Putamen (tissue), 1 donor: ENCODE results near the gene LRRIQ4.
A peak's percentile ranks its signal among the peaks of the same experiment; 100 is the strongest.

Experiments used
- DNase-seq: peaks from one replicate; pipeline ENCODE4 v3.0.0-alpha.2; 2016; ENCODE audit warnings: low spot score

Gene LRRIQ4

GRCh38 chr3:169812332-169813235, at the start of gene LRRIQ4, which contains the start of gene LRRC34:
TSS of gene LRRIQ4 (plus strand) at chr3:169812870. CDS start at chr3:169821922, 9,052 bp downstream.
TSS of gene LRRC34 (minus strand) at chr3:169812904. CDS start at chr3:169812548, 356 bp downstream.
- peak; percentile 69 for DNase-seq

GRCh38 chr3:169764312-169764881, 48.3 kb upstream of the LRRIQ4 start:
- DNase-seq: peak; percentile 65

- DNase-seq: peak; percentile 92
Observed at GRCh38 chr3:169764882-169765612, 47.6 kb upstream of the LRRIQ4 start, which contains the start of gene TERC. TSS of gene TERC (minus strand) at chr3:169765060.

- DNase-seq: peak; percentile 64
Observed at GRCh38 chr3:169769287-169770181, 43.1 kb upstream of the LRRIQ4 start, which contains the start of gene ACTRT3. TSS of gene ACTRT3 (minus strand) at chr3:169769561. CDS start at chr3:169769520, 41 bp downstream.

GRCh38 chr3:169771497-169772304, 41.0 kb upstream of the LRRIQ4 start:
- DNase-seq: peak; percentile 86

GRCh38 chr3:169772305-169772896, 40.3 kb upstream of the LRRIQ4 start:
- peak; percentile 87 for DNase-seq

DNA sequence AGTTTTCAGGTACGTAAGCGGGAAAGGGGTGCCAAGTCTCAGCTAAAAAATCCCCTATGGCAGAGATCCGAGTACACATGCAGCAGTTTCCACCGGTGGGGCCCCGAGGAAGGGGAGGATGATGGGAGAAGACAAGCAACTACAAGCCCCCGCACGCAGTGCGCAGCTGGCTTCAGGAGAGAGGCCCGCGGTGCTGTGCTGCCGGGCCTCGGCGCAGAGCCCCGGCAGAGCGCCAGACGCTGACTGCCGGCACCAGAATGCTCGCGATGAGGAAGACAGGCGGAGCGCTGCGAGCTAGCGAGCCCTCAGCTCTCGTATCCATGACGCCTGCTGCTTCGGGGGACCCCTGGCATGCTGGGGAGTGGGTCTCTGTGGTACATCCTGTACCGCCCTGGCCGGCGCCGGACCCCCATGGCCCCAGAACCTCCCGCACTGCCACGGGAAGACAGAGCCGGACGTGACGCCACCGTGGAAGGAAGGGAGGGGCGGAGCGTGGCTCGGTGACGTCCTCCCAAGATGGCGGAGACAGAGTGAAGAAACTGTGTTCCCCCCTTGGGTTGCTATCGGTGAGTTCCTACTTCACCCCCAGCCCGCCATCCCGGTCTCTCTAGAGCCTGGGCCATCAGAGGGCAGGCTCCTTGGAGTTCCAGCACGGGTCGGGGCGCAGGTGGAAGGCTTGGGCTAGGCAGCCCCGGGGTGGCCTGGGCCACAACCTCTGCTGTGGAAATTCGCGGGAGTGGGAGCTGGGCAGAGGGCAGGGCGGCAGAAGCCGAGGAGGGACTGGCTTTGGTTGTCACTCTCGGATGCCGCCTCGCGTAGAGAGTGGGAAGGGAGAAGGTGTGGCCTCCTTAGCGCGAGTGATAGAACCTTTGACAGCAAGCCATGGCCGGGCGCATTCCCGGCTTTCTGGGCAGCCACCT, 39.5 kb upstream of the LRRIQ4 start, which contains the start of gene MYNN:
Gene MYNN, plus strand, starts transcription at position 500 of the 920 bp plus-strand sequence. CDS start 900 bp downstream, outside the sequence.
- peak; percentile 95 for DNase-seq

DNA sequence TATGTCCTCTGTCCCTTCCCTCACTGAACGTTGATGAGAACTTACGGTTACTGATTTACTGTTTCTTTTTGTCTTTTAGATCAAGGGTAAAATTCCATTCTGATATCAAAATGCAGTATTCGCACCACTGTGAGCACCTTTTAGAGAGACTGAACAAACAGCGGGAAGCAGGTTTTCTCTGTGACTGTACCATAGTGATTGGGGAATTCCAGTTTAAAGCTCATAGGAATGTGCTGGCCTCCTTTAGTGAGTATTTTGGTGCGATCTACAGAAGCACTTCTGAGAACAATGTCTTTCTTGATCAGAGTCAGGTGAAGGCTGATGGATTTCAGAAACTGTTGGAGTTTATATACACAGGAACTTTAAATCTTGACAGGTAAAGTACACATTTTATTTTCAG, 38.5 kb upstream of the LRRIQ4 start:
- DNase-seq: no peak

- DNase-seq: no peak
Observed at GRCh38 chr3:169777822-169778221, 34.8 kb upstream of the LRRIQ4 start.

DNA sequence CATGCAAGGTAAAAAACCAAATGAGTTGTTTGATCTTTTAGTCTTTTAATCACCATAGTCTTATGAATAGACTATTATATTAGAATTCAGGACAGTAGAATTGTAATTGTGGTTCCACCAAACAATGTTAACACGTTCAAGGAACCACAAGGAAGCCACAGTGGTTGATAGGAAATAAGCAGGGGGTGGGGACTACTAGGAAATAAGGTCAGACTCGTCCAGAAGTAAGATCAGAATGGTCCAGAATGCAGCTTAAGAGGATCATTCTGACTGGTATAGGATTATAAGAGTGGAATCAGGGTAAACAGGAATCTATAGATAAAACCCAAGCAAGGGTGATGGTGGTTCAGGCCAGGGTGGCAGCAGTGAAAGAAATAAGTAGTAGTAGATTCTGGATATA, 31.9 kb upstream of the LRRIQ4 start:
- DNase-seq: no peak

DNA sequence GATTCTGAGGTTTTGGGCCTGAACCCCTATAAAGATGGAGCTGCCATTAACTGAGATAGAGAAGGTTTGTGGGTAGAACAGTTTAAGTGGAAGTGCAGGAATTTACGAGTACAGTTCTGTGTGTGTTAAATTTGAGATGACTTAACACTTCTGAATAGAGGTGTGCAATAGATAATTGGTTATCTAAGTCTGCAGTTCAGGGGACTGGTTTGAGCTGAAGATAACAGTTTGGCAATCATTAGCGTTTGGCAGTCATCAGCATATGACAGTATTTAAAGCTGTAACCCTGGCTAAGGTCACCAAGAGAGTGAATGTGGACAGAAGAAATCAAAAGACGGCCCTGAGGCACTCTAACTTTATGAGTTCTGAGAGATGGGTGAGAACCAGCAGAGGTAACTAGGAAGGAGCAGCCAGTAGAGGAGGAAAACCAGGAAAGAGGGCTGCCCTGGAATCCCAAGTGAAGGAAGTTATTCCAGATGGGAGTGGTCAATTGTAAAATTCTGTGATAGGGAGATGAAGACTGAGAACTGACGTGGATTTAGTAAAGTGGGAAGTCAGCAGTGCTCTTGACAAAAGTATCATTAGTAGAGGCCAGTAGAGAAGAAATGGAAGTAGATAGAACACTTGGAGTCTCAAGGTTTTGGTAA, 31.3 kb upstream of the LRRIQ4 start:
- DNase-seq: no peak

DNA sequence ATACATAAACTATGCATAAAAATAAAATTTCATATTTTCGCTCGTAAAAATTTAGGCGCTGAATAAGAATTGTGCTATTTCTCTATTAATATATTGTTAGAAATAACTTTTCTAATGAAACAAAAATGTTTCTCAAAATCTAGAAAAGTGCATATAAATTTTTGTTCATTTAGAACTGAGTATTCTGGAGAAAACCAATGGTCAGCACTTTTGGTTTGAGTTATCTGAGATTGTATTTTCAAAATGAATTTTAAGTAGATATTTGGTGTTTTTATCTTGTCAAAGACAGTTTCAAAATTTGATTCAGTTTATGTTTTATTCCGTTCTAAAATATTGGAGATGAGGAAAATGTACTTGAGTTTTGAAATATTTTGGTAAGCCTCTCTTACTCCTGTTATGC, 25.6 kb upstream of the LRRIQ4 start:
- no peak for DNase-seq

DNA sequence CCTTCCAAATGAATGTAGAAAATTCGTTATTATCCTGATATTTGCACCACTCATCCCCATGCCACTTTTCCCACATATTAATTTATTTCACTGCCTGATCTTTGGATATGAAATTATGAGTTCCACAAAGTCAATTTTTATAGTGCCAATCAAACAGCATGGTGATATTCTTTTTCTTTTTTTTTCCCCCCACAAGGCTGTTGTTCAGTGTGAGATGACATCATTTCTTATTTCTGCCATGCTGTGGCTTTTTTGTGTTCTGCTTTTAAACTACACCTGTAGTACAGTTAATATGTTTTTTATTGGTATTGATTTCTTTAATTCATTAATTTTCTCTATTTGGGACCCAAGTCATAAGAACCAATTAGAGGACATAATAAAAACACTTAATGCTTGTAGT, 24.9 kb upstream of the LRRIQ4 start:
- DNase-seq: no peak

- DNase-seq: no peak
Observed at GRCh38 chr3:169790219-169790618, 22.5 kb upstream of the LRRIQ4 start.

GRCh38 chr3:169790687-169791429, 21.8 kb upstream of the LRRIQ4 start:
- DNase-seq: no peak

DNA sequence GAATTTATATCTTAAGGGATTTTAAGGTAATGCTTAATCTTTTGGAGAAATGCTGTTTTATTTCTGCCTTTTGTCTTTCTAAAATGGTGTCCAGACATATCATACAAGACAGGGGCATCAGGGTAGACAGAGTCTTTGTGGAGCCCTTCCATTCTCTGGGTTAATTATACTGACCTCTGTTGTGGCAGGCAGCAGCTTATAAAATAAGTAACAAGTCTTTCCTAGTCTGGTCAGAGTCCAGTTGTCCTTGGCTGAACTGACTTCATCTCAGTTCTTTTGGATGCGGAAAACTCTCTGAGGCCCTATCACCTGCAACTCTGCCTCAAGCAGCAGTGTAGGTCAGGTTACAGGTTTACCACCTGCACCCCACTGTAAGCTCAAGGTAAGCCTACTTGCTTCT, 20.3 kb upstream of the LRRIQ4 start:
- DNase-seq: no peak

DNA sequence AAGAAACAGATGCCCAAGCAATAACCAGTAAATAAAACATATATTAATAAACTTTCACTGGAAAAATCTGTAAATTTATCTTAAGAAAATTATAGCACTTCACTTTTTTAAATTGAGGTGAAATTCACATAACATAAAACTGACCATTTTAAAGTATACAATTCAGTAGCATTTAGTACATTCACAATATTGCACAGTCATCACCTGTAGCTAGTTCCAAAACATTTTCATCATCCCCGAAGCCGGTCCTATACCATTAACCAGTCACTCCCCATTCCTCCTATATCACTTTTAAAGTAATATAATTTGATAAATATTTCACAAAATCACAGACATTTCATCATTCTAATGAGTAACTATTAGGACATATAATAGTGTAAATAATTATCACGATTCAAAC, 8.0 kb upstream of the LRRIQ4 start:
- DNase-seq: no peak
